Spleen (tissue), 11 donors: Measurements from ENCODE around the gene KCNQ1. TPM values are rescaled to one million over a fixed set of nuclear protein-coding genes. Genes with fewer than 3 reads are reported as not detected.

Experiments
- DNase-seq: peaks from one replicate; pipeline ENCODE4 v3.0.0-alpha.2; 2020
- H3K27ac ChIP-seq, 8 donors: fragments of 200-600 bp; sonication (generic) in 7 of 8; 1 replicate in 4 of 8; 2 replicates in 4 of 8; pipeline versions ENCODE4 v1.5.0 to v1.8.0; 2016 to 2021; ENCODE audit warnings: inconsistent platforms in 4 of 8, mild to moderate bottlenecking in 4 of 8, moderate library complexity in 1 of 8
- H3K27me3 ChIP-seq, 7 donors: fragments of 200-600 bp; sonication (generic) in 6 of 7; replicated peaks in 1 of 7; 1 replicate in 4 of 7; 2 replicates in 3 of 7; pipeline versions ENCODE4 v1.5.0 to v1.8.0; 2016 to 2021; ENCODE audit warnings: inconsistent platforms in 3 of 7, mild to moderate bottlenecking in 1 of 7
- H3K36me3 ChIP-seq, 6 donors: fragments of 200-600 bp; sonication (generic) in 5 of 6; 1 replicate in 4 of 6; 2 replicates in 2 of 6; pipeline versions ENCODE4 v1.5.0 to v1.8.0; 2016 to 2021; ENCODE audit warnings: inconsistent platforms in 2 of 6
- H3K4me1 ChIP-seq, 6 donors: fragments of 200-600 bp; sonication (generic) in 5 of 6; 1 replicate in 3 of 6; 2 replicates in 3 of 6; pipeline versions ENCODE4 v1.5.0 to v1.8.0; 2016 to 2021; ENCODE audit warnings: inconsistent platforms in 3 of 6
- H3K4me3 ChIP-seq, 8 donors: fragments of 200-600 bp; sonication (generic) in 7 of 8; 1 replicate in 4 of 8; 2 replicates in 4 of 8; pipeline versions ENCODE4 v1.5.0 to v1.8.0; 2016 to 2021; ENCODE audit warnings: inconsistent platforms in 4 of 8, mild to moderate bottlenecking in 4 of 8, moderate library complexity in 2 of 8
- H3K9me3 ChIP-seq, 8 donors: fragments of 200-600 bp; sonication (generic) in 7 of 8; 1 replicate in 4 of 8; 2 replicates in 4 of 8; pipeline versions ENCODE4 v1.5.0 to v1.8.0; 2016 to 2021; ENCODE audit warnings: inconsistent platforms in 4 of 8
- POLR2A ChIP-seq, 3 donors: fragments of 450-650 bp; IDR thresholded peaks; one replicate each; pipeline ENCODE4 v1.5.1; 2017; ENCODE audit warnings: antibody characterized with exemption in 3 of 3, mild to moderate bottlenecking in 1 of 3
- POLR2AphosphoS5 ChIP-seq, 3 donors: sonication (generic); formaldehyde crosslinking; IDR thresholded peaks; one replicate each; pipeline ENCODE4 v1.5.1; 2017; ENCODE audit warnings: antibody characterized with exemption in 3 of 3
- WGBS, 5 donors: extraction: QIAGEN DNeasy Blood & Tissue Kit in 3 of 5; methylation state at CpG; one replicate each; pipeline versions ENCODE4 v1.1.5 to v1.1.7; 2013 to 2018; 5-methylcytosine and 5-hydroxymethylcytosine counted together
- intact Hi-C: fragments of 100-400 bp; cut with DNase I; formaldehyde crosslinking; loops from one replicate; pipeline ENCODE4 v1.15.0; 2023; ENCODE audit warnings: low total_unique reads
- polyA plus RNA-seq, 3 donors: library from polyadenylated mRNA; stranded (reverse); fragments of 200-250 nt; gene quantifications; one replicate each; pipeline ENCODE4 v1.2.1, GENCODE V29; 2013
- total RNA-seq, 7 donors: library from RNA; depleted of rRNA in 3 of 7; stranded (reverse); fragments of >200 nt in 3 of 7; fragmentation: NEBNext Ultra II Directional in 4 of 7; extraction: Animal tissue kit (Norgen Biotek cat#: 25700) in 4 of 7; gene quantifications; one replicate each; pipeline versions ENCODE4 v1.1.0 to v1.2.1, GENCODE V29; 2016 to 2021
- TF ChIP-seq, protein P1 (sequence below), 11 experiments: fragments of 200-600 bp in 7 of 11; fragments of 450-650 bp in 4 of 11; sonication (generic) in 4 of 11; IDR thresholded peaks in 8 of 11; conservative IDR thresholded peaks in 3 of 11; 1 replicate in 7 of 11; 2 replicates in 4 of 11; pipeline versions ENCODE4 v1.4.0 to v1.8.0; 2016 to 2021; ENCODE audit warnings: antibody characterized with exemption in 11 of 11, inconsistent platforms in 4 of 11, mild to moderate bottlenecking in 1 of 11
- donor health status: healthy with polysubstance abuse.
- donor health status: DM: no; HTN: no; CAD: no; lungs with moderate emphysema.
- donor health status: DM: no; HTN: no; CAD: no.
- donor health status: Bipolar disorder and iron deficiency.
- donor health status: healthy.
- donor health status: DM: no; HTN: no; CAD: no.
- donor health status: DM: yes; HTN: yes; CAD: no.

KCNQ1 gene
- total and polyA plus RNA-seq, 10 donors: 3.3 to 21.6 (median 13.5) TPM

- Histone ChIP-seq H3K4me1 (peaks cover 0 to 49% (median 17%) of the 10 kb centered on the region in 6 donors), H3K27me3 (no peaks in the 10 kb centered on the region), H3K27ac (peak overlapping the region in 3 of 8 donors; percentile 19 to 46 (median 44)), H3K9me3 (no peaks in the 10 kb centered on the region), H3K4me3 (no peak overlapping the region), H3K36me3 (peaks cover 0 to 7% (median 0%) of the 10 kb centered on the region in 6 donors)
- no peak for TF ChIP-seq POLR2A (IDR thresholded peaks at IDR 0.05)
- peak in 1 of 3 donors; percentile 26 for TF ChIP-seq POLR2AphosphoS5 (IDR thresholded peaks at IDR 0.05)
- intact Hi-C loops: no loop called here
- 59 to 75% (median 68%) methylated on average over 16 of the region's 16 CpGs for WGBS, 5 donors
- peak; percentile 62 for DNase-seq
Measured at GRCh38 chr11:2673871-2674471, 229.2 kb downstream of the KCNQ1 start.

- H3K4me1 ChIP-seq: peaks cover 0 to 49% (median 17%) of the 10 kb centered on the region in 6 donors
- no peaks in the 10 kb centered on the region for H3K27me3 ChIP-seq
- WGBS, 5 donors: 65 to 80% (median 71%) methylated on average over 8 of the region's 8 CpGs
- H3K4me3 ChIP-seq: no peak overlapping the region
- H3K27ac ChIP-seq: peak overlapping the region in 5 of 8 donors; percentile 19 to 51 (median 44)
- DNase-seq: peak; percentile 69
- intact Hi-C loops: no loop called here
- H3K9me3 ChIP-seq: no peaks in the 10 kb centered on the region
- TF ChIP-seq POLR2A (IDR thresholded peaks at IDR 0.05): no peak
- TF ChIP-seq, protein P1, sequence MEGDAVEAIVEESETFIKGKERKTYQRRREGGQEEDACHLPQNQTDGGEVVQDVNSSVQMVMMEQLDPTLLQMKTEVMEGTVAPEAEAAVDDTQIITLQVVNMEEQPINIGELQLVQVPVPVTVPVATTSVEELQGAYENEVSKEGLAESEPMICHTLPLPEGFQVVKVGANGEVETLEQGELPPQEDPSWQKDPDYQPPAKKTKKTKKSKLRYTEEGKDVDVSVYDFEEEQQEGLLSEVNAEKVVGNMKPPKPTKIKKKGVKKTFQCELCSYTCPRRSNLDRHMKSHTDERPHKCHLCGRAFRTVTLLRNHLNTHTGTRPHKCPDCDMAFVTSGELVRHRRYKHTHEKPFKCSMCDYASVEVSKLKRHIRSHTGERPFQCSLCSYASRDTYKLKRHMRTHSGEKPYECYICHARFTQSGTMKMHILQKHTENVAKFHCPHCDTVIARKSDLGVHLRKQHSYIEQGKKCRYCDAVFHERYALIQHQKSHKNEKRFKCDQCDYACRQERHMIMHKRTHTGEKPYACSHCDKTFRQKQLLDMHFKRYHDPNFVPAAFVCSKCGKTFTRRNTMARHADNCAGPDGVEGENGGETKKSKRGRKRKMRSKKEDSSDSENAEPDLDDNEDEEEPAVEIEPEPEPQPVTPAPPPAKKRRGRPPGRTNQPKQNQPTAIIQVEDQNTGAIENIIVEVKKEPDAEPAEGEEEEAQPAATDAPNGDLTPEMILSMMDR (IDR thresholded peaks at IDR 0.05 in 8 of 11, conservative IDR thresholded peaks at IDR 0.05 in 3 of 11): no peak
- peaks cover 0 to 7% (median 0%) of the 10 kb centered on the region in 6 donors for H3K36me3 ChIP-seq
Measured at GRCh38 chr11:2674658-2675131, 229.9 kb downstream of the KCNQ1 start.

DNA sequence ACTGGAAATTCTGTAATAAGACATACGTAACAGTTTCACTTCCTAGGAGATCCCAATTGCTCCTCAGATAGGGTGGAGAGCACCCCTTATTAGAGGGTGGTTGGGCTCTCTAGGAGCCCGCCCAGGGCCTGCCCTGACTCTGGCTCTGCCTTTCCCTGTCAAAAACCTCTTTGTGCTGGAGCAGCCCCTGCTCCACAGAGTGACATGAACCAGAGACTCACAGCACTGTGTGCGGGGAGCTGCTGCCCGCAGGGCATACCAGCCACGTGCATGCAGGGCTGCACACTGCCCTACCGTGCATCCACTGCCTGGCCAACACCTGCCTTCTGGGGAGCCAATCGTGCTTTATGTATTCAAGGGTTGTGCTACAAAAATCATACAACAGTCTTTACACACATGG is 230.7 kb downstream of the KCNQ1 start:
- WGBS, 5 donors: 83 to 95% (median 91%) methylated on average over 7 of the region's 7 CpGs
- H3K36me3 ChIP-seq: peaks cover 0 to 4% (median 0%) of the 10 kb centered on the region in 6 donors
- no peaks in the 10 kb centered on the region for H3K27me3 ChIP-seq
- H3K4me1 ChIP-seq: peaks cover 0 to 50% (median 17%) of the 10 kb centered on the region in 6 donors
- no peak overlapping the region for H3K4me3 ChIP-seq
- intact Hi-C loops: no loop called here
- TF ChIP-seq, protein P1 (IDR thresholded peaks at IDR 0.05 in 8 of 11, conservative IDR thresholded peaks at IDR 0.05 in 3 of 11): no peak
- TF ChIP-seq POLR2AphosphoS5 (IDR thresholded peaks at IDR 0.05): no peak
- no peak for TF ChIP-seq POLR2A (IDR thresholded peaks at IDR 0.05)
- H3K27ac ChIP-seq: no peak overlapping the region
- no peaks in the 10 kb centered on the region for H3K9me3 ChIP-seq
- DNase-seq: peak; percentile 64

- Histone ChIP-seq H3K4me3 (no peak overlapping the region), H3K27ac (peak overlapping the region in 5 of 8 donors; percentile 17 to 68 (median 59)), H3K4me1 (peaks cover 0 to 65% (median 27%) of the 10 kb centered on the region in 6 donors), H3K36me3 (no peaks in the 10 kb centered on the region), H3K27me3 (no peaks in the 10 kb centered on the region), H3K9me3 (no peaks in the 10 kb centered on the region)
- 25 to 60% (median 35%) methylated on average over 1 of the region's 1 CpG for WGBS, 5 donors
- DNase-seq: no peak
- TF ChIP-seq POLR2AphosphoS5 (IDR thresholded peaks at IDR 0.05): no peak
- TF ChIP-seq POLR2A (IDR thresholded peaks at IDR 0.05): no peak
- TF ChIP-seq, protein P1 (IDR thresholded peaks at IDR 0.05 in 8 of 11, conservative IDR thresholded peaks at IDR 0.05 in 3 of 11): no peak
- intact Hi-C loops: no loop called here
Measured at GRCh38 chr11:2677127-2677526, 232.3 kb downstream of the KCNQ1 start.
